Hepatocyte (in vitro differentiated cells): ENCODE data around the gene NPIPA5.

Experiments
- CTCF ChIP-seq: fragments of 200-600 bp; sonication (generic); IDR thresholded peaks from 2 replicates; pipeline ENCODE4 v1.5.1; 2016; ENCODE audit warnings: antibody characterized with exemption, mild to moderate bottlenecking; ENCODE audit not compliant: poor library complexity
- EZH2 ChIP-seq: fragments of 200-600 bp; sonication (generic); IDR thresholded peaks from 2 replicates; pipeline ENCODE4 v1.6.1; 2016; ENCODE audit warnings: antibody characterized with exemption, mild to moderate bottlenecking, borderline replicate concordance
- EZH2phosphoT487 ChIP-seq: fragments of 200-600 bp; sonication (generic); IDR thresholded peaks from one replicate; pipeline ENCODE4 v1.6.1; 2018; ENCODE audit warnings: antibody characterized with exemption, mild to moderate bottlenecking, low read depth, moderate library complexity; ENCODE audit not compliant: unreplicated experiment, severe bottlenecking

GRCh38 chr16:15418206-15418605 is 40.1 kb upstream of the NPIPA5 start:
- no peak for TF ChIP-seq CTCF
- TF ChIP-seq EZH2 = no peak
- no peak for TF ChIP-seq EZH2phosphoT487
